ENCODE results near the gene GP5.

The GP5 gene

GRCh38 chr3:194397757-194398312 lies 1.2 kb downstream of the GP5 start:
- H3K36me3 ChIP-seq (ENCODE audit: control insufficient read depth in 2 of 2, insufficient read depth in 1 of 2, low read length in 2 of 2) = no peaks in the 10 kb centered on the region
- TF ChIP-seq SP2 (tag by site-specific recombination; IDR thresholded peaks at IDR 0.05) (no peak), ZNF202 (tag by site-specific recombination; IDR thresholded peaks at IDR 0.05; ENCODE audit: borderline replicate concordance) (0 out of 2 replicates have a peak, but pooled peaks have one; percentile 19), ZNF624 (tag by site-specific recombination; IDR thresholded peaks at IDR 0.05) (no peak)
- H3K9me3 ChIP-seq (ENCODE audit: control insufficient read depth, insufficient read depth, low read depth, low read length) = no peaks in the 10 kb centered on the region
- no peak overlapping the region for H3K4me3 ChIP-seq (ENCODE audit: low read depth, low read length)
- ChIA-PET CTCF (no interaction called here), POLR2A (no interaction called here)
- no peaks in the 10 kb centered on the region for H3K4me1 ChIP-seq (ENCODE audit: control insufficient read depth, insufficient read depth, low read length)
- H3K27ac ChIP-seq (ENCODE audit: extremely low read depth, low read depth, low read length) = no peak overlapping the region

- Histone ChIP-seq H3K9me3 (ENCODE audit: control insufficient read depth, insufficient read depth, low read depth, low read length) (no peaks in the 10 kb centered on the region), H3K4me1 (ENCODE audit: control insufficient read depth, insufficient read depth, low read length) (no peaks in the 10 kb centered on the region), H3K27ac (ENCODE audit: extremely low read depth, low read depth, low read length) (no peak overlapping the region), H3K4me3 (ENCODE audit: low read depth, low read length) (no peak overlapping the region), H3K36me3 (ENCODE audit: control insufficient read depth in 2 of 2, insufficient read depth in 1 of 2, low read length in 2 of 2) (no peaks in the 10 kb centered on the region)
- POLR2A ChIA-PET = no interaction called here
- CTCF ChIA-PET = interaction anchor here (1.4 kb wide), 1 partner anchor 54 kb away, joined by 5 read pairs; no protein-coding TSS in a partner anchor
- TF ChIP-seq PRDM10 (tag by site-specific recombination; IDR thresholded peaks at IDR 0.05) (no peak), PRDM6 (tag by site-specific recombination; IDR thresholded peaks at IDR 0.05) (no peak), ZNF596 (tag by site-specific recombination; IDR thresholded peaks at IDR 0.05) (no peak), ZNF114 (tag by site-specific recombination; IDR thresholded peaks at IDR 0.05) (no peak), ZNF148 (tag by site-specific recombination; IDR thresholded peaks at IDR 0.05; ENCODE audit: borderline replicate concordance) (no peak), ZNF19 (tag by site-specific recombination; IDR thresholded peaks at IDR 0.05; ENCODE audit: low read depth) (no peak), ZNF132 (tag by site-specific recombination; IDR thresholded peaks at IDR 0.05; ENCODE audit: borderline replicate concordance) (no peak), ZNF837 (tag by site-specific recombination; IDR thresholded peaks at IDR 0.05) (no peak), ZEB2 (tag by site-specific recombination; IDR thresholded peaks at IDR 0.05) (no peak), ZNF18 (tag by site-specific recombination; IDR thresholded peaks at IDR 0.05) (no peak), BCL11A (tag by site-specific recombination; IDR thresholded peaks at IDR 0.05; ENCODE audit: low read depth) (no peak), ZNF211 (tag by site-specific recombination; IDR thresholded peaks at IDR 0.05; ENCODE audit: low read depth) (no peak)
Measured at GRCh38 chr3:194396859-194397756, 2.0 kb downstream of the GP5 start.
